Activated CD4-positive, alpha-beta T cell treated with anti-CD3 and anti-CD28 coated beads, Interleukin-2, amount 50 U/mL, for 48 hours (primary cell): ENCODE measurements around the gene ARVCF.
A peak's percentile ranks its signal among the peaks of the same experiment; 100 is the strongest.

Source experiments
- DNase-seq, 2 experiments: peaks; one replicate each; pipeline ENCODE4 v3.0.0-alpha.2; 2020

The ARVCF gene

DNA sequence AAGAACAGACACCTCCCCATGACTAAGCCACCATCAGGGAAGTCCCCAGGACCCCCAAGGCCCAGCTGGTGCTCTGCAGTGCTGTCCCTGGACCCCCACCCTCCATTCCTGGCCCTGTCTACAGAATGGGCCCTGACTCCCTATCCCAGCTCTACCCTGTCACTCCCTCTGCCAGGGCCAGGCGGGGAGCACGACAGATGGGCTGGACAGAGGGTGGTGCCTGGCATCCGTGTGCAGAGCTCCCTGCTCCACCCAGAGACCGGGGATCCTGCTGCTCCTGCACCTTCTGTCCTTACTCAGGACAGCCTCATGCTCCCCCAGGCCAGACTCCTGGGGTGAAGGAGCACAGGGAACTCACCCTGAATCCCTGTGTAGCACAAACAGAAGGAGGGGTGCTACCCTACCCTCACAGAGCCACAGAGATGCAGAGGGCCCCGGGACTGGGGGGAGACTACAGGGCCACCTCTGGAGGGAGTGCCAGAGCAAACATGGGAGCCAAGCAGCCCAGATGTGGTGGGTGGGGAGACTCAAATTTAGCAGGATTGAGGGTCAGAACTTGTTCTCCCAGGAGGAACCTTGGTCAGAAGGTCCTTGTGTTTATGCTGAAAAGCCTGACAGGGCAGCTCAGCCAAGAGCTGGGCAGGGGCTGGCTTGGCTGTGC is 2.0 kb downstream of the ARVCF start:
- no peak for DNase-seq

DNA sequence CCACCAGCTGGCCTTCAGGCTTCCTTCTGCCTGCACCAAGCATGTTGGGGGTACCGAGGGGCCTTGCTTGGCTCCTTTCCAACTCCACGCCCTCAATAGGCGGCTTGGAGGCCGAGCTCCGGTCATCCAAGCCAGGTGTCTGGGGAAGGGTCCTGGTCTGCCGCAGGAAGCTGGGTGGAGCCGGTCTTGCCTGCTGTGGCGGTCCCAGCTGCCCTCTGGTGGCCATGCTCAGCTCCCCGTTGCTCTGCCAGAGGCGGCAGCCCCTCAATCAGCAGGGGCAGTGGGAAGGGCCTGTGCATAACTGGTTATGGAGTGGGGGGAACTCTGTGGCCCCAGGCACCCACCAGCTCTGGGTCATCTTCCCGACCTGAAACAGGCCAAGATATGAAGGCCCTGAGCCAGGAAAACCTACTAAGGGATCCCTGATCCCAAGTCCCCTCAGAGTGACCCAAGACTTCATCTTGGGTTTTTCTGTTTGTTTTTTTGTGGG is 3.2 kb downstream of the ARVCF start:
- DNase-seq = peak; percentile 21 to 42

DNA sequence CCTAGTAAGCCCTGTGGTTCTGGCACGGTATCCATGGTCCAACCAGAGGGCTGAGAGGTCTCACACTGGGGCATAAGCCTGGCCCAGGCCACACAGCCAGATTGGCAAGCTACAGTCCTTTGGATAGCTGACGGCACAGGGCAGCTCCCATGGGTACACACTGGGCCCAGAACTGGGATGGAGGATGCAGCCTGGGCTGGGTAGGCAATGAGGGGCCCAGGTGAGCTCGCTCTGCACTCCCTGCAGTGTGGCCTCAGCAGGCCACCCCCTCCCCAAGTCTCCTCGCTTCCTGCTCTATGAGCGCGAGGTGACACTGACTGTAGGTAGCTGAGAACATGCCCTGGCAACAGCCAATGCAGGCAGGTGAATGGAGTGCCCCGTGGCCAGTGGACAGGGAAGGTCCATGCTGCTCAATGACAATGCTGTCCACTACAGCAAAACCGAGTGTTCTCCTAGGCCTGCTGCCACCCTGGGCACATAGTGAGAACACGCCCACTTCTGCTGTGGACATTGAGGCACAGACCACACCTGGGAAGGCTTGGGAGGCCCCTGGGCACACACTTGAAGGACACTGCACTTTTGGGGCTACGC is 3.8 kb downstream of the ARVCF start:
- DNase-seq = no peak

DNA sequence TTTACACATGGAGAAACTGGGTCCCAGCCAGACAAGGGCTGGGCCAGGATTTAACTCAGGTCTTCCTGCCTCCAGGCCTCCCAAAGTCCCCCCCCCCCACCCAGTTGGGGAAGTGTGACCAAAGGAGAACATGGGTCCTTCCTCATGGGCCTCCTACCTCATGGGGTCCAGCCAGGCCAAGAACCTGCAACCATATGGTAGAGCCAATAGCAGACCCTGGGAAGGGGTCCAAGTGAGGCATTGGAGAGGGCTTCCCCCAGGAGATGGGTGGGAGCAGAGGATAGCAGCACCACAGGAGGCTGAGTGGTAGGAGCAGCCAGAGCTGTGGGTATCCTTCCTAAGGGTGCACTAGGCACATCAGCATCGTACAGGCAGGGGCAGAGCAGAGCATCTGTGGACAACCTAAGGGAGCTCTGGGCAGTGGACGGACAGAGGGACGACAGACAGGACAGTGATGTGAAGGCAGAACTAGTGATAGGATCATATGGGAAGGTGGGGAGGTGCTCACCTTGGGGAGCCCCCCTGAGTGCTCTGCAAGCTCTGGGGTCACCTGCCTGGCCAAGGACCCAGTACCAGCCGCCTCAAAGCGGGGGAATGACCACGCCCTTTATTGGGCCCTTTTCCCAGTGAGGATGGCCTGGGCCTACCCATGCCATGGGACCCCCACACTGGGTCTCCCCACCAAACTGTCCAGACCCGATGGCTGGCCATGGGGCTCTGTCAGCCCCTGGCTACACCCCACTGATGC is 4.5 kb downstream of the ARVCF start:
- DNase-seq = no peak

DNA sequence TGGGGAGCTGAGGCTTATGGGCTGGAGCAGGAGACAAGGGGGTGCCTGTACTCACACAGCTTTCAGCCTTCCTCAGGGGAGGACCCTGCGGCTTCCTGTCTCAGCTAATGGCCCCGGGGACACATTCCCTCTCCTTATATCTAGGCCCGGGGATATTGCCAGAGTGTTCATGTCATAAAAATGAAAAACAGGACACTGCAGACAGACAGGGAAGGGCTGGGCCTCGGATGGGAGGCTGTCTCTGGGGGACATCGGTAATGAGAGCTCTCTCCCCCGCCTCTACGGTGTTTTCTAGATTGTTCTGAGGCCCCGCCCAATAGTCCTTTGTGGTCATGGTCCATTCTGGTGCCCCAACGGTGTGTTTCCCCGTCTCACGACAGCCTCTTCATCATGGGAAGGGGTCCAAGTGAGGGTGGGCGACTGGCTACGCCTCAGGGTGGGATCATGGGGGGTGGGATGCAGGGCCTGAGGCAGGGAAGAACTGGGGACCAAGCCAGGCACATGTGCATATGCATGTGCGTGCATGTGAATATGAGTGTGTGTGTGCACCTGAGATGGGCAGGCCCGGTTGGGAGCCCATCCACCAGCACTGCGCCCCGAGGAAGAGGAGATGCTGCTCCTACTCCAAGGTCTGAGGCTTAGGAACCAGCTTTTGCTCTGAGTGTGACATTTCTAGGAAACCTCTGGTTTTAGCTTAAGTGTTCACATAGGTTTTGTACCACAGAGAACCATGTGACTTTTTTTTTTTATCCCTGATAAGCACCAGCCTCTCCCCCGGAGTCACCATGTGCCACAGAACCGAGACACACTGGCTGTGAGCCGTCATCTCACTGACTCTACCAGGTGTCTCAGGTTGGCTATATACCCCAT is 5.3 kb downstream of the ARVCF start:
- no peak for DNase-seq

DNA sequence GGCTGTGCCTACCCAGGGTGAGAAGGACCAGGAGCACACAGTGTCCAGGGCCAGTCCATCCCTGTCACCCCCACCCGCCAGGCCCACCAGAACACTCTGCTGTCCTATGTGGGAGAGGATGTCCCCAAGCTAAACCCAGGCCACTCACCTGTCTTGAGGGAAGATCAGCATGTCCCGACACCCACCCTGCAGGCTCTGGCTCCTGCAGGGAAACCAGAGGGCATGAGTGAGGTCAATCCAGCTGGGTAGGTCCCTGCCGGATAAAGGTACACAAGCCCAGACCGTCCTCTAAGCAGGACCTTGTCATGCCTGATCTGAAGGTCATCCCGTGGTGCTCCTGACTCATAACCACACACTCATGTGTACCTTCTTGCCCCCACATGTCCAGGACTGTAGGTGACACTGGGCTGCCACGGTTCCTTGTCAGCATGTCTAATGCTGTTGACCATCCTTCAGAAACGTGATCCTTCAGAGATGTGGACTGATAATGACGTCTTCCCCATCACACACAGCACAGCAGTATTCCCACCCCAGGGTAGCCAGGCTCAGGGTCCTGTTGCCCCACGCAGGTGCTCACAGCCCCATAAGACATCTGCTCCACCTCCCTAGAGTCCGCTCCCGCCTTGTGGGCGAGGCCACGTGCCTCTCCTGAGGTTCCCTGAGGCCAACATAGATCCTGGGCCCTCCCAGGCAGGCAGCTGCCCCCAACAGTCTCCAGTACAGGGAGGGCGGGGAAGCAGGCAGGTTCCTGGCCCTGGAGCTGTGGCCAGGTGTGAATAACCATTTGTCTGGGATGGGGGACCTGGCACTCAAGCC is 6.1 kb downstream of the ARVCF start:
- DNase-seq = no peak

DNA sequence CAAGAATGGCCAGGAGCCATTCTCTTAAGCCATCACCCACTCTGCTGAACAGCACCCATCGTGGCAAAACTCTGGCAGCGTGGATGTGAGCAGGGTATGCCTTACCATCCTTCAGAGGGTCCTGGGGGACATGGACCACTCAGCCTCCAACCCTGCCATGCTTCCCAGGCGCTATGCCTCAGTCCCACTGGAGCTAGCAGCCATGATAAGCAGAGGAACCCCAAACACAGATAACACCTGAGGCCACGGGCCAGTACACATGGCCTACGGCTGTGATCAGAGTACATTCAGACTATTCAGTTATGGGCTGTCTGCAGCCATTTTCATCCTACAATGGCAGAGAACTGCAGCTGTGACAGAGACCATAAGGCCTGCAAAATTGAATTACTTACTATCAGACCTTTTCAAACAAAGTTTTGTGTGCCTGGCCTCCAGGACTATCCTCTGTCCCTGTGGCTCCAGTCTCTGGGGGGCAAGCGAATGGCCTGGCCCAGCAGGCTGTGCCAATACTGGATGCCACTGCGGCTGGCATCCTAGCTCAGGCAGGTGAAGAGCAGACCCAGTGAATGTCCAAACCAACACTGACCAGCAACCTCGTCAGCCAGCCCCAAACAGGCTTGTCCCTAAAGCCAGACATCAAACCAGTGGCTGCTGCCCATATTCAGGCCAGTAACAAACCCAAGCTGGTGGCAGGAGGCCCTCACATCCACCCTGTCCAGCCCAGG is 6.9 kb downstream of the ARVCF start:
- no peak for DNase-seq

DNA sequence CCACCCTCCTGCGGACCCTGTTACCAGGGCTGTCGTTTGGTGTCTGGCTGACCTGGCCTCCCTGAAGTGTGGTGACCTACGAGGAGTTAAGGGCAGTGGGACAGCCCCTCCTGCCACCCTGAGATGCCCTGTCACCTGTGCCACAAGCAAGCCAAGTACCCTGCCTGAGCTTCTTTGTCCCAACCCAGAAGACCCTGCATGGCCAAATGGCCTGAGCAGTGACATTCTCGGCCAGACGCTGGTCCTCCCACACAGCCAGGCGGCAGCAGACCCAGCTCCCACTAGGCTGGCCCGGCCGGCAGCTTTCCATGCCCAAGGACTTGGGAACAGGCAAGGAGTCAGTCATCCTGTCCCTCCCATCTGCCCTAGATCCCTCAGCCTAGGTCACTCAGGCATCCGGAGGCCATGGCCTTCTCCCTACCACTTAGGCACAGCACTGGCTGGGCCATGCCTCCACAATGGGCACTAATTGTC is 7.6 kb downstream of the ARVCF start:
- DNase-seq = no peak

DNA sequence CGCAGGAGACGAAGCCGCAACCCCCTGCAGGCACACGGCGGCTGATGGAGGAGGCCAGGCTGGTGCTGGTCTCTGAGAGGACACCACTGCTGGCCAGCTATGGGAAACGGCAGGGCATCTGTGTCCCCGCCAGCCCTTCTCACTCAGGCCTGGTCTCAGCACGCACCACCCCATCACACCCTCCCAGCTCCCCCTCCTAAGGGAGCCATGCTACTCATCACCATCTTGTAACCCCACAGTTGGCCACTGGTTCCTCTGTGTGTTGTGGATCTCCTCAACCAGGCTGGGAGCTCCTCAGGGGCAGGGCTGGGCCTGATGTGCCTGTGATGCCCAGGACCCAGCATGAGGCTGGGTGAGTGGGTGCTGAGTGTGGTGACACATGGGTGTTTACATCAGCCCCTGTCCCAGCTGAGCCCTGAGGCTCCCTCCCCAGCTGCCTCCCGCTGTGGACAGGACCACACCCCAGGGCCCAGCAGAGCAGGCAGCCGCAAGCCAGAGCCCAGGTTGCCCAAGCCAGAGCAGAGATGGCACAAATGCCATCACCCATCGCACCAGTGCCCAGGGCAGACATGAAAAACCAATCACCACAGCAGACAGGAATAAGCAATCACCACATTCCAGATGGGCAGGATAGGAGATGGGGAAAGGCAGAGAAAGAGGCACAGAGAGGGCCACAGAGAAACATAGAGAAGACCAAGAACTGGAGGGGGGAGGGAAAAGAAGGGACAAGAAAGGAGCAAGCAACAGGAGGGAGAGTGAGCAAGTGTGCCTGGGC is 8.2 kb downstream of the ARVCF start:
- DNase-seq = no peak

DNA sequence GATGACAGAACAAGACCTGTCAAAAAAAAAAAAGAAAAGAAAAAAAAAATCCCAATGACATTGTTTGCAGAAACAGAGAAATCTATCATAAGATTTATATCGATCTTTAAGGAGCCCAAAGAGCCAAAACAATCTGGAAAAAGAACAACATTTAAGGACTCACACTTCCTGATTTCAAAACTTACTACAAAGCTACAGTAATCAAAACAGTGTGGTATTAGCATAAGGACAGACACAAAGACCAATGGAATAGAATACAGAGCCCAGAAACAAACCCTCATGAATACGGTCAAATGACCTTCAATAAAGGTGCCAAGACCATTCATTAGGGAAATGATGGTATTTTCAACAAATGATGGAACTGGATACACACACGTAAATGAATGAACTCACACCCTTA is 12.2 kb downstream of the ARVCF start:
- no peak for DNase-seq

DNA sequence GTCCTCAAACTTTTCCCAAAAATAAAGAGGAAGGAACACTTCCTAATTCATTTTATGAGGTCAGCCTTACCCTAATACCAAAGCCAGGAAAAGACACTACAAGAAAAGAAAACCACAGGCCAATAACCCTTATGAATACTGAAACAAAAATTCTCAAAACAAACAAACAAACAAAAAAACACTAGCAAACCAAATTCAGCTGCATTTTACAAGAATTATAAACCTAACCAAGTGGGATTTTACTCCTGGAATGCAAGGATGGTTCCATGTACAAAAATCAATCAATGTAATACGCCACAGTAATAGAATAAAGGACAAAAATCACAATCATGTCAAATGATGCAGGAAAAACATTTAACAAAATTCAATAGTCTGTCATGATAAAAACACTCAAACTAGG is 13.3 kb downstream of the ARVCF start:
- DNase-seq = no peak

DNA sequence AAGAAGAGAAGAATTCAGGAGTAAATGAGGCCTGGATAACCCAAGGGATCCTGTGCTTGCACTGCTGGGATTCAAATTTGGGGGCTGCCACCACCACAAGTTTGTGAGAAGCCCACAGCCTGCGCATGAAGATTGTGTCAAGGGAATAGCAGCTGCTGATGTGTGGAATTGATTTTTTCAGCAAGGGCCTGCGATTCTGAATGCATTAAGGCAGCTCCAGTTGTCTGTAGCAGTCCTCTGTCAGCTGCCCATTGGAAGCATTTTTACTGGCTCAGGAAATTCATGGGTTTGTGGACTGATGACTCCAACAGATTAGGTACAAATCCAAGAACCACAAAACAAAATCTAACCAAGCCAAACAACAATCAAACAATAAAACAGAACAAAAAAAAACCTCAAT is 14.0 kb downstream of the ARVCF start:
- no peak for DNase-seq

DNA sequence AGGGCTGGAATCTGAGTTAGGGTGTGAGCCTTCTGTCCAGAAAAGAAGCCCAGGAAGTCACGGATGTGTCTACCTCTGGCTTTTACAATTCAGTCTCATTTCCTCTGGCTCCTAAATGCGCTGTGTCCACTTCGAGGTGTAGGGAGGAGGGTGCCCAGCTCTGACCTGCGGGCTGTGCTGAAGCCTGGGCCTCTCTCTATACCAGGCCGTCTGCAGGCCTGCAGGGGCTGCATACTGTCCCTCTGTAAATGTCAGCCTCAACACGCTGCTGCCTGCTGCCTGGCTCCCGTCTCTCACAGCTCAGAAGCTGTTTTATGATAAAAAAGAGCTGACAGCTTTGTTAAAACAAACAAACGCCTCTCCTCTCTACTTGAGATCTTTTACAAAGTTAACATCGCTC is 14.5 kb downstream of the ARVCF start:
- DNase-seq = no peak

DNA sequence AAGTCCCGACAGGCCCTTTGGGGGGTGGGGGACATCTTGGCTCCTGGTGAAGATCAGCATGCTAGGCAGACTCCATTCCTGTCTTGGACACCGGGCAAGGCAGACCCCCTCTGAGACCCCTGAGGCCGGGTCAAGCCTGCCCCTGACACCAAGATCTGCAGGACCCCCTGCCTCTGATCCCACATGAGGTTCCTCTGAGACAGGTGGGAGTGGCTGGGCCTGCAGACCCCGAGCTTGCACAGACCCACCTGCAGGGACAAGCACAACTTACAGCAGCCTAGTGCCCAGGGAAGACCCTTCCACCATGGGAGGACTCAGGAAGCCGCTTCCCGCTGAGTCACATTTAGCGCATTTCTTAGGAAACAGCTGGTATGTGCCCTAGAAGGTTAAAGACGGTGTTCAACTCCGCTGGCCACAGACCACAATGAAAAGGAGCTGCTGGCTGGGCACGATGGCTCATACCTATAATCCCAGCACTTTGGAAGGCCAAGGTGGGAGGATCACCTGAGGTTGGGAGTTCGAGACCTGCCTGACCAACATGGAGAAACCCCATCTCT is 15.5 kb downstream of the ARVCF start:
- no peak for DNase-seq

DNA sequence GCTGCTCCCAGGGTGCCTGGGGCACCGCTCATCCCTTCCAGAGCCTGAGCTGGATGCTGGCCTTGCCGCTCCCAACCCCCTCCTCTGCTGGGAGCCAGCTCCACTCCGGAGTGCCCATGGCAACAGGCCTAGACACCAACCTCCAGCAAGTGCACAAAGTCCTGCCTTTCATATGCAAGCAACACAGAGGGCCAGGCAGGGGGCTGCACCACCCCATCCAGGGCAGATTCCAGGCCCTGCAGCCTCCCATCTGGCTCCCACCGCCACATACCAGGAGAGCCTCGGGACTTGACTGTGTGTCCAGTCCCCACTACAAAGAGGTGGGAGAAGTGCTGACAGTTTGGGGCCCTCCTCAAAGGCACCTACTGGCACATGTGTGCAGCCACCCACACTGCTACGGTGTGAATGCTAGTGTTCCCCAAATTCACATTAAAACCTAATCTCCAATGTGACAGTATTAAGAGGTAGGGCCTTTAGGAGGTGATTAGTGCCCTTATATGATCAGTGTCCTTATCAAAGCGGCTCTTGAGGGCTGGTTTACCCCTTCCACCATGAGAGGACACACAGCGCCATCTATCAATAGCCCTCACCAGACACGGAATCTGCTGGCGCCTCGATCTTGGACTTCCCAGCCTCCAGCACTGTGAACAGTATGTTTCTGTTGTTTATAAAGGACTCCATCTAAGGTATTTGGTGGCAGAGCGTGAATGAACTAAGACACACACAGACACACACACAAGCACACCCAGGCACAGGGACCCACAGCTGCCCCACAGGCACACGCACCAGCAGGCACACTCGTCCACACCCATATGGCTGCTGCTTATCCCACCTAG is 16.2 kb downstream of the ARVCF start:
- no peak for DNase-seq

DNA sequence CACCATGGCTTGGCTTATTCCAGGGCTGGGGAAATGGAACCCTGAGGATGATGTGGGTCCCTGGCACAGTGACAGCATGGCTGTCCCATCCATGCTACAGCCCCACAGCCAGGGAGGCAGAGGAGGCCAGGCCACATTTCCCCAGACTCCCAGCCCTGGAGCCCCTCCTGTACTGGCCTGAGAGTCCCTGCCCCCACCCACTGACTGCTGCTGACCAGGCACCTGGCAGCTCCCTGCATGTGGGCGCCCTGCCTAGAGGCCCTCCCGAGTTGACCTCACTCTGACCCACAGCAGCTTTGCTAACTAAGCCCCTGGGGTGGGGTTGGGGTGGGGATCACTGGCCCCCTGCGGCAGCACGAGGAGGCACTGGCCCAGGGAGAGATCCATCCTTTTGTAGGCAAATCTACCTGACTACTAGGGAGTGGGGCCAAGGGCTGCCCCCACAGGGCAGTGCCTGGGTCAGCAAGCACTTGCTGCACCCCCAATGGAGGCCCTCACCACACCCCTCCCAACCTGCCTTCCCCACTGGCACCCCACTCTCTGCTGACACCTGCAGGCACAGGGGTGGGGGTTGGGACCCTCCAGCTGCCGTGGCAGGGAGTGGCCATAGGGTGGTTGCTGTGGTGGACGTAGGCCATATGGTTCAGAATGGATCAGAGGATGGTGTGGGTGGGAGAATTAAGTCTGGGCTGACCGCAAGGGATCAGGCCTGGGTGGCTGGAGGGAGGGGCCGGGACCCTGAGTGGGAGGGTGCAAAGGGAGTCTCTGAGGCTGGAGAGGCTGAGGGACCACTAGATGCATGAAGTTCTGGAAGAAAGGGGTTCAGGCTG is 17.4 kb downstream of the ARVCF start:
- DNase-seq = no peak

DNA sequence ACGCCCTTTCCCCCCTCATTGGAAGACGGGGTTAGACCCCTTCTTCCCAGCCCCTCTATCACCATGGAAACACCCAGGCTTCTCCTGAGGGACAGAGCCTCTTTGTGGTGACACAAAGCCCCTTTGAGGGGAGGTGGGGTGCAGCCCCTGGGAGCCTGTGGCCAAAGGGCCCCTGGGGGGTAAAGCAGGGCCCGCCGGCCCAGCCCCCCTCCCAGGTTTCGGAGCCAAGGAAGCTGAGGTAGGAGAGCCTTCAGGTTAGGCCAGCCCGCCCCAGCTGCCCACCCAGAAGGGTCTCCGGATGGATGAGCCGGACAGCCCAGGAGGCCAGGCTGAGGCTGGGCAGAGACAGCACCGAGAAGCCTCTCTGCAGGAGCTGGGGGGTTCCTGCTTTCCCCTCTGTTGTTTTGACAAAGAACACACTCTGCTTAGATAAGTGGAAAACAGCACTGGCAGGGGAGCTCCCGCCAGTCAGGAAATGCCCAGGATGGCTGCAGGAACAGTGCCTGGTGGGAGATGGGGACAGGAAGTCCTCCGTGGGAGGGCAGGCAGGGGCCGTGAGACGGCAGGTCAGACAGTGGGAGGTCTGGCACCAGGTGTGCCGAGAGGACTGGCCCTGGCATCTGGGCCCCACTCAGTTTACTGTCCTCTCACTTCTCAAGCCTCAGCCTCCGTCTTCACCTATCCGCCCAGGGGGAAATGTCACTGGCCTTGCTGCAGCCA is 18.2 kb downstream of the ARVCF start:
- no peak for DNase-seq
